NCI-H345 treated with DMSO at 0.1 percent for 48 hours (cell line): ENCODE data around the gene SELP.

Source experiments
- DNase-seq: peaks from one replicate; lab custom pipeline; 2025; ENCODE audit not compliant: unreplicated experiment; lab: John Stamatoyannopoulos, UW

SELP gene

DNA sequence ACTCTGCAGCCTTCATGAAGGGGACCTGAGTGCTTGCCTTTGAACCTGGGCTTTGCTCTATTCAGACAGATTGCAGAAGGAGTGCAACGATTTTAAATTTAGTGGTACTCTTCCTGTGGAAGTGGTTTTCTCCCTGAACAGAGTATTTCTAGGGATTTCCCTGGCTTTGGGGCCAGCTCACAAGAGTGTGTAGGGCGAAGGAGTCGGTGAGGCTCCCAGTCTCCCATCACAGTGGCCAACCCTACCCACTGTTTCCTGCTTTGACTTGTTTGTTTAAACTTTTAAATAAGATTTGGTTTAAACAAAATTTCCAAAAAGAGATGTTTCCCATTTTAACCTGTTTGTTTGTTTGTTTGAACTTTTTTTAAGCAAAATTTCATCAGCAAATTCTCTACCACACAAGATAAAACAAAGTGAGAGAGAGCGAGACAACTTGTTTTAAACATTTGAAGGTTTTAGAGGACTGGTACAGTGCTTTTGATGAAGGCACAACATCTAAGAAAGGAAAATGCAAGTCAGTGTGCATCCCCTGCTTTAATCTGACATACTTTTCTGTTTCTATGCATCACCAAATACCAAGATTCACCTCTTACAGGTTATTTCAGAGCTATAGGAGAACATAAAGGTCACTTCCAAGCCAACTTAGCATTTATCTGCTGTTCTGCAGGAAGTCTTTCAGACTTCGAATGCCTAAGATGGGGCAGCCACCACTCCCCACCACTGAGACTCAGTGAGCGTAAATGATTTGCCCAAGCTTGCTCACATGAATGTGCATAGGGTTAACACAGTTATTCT, 6.6 kb downstream of the SELP start:
- no peak for DNase-seq

DNA sequence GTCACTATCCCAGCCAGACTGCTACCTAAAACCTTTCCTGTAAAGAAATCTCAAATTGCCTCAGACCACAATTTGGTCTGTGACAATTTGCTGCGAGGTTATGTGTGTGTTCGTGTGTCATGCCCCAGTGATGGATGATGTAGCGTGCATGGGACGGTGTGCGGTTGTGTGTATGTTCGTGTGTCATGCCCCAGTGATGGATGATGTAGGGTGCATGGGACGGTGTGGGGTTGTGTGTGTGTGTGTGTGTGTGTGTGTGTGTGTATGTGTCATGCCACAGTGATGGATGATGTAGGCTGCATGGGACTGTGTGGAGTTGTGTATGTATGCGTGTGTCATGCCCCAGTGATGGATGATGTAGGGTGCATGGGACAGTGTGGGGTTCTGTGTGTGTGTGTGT, 9.4 kb downstream of the SELP start:
- no peak for DNase-seq

- no peak for DNase-seq
Measured at GRCh38 chr1:169618367-169618766, 11.6 kb downstream of the SELP start.

- no peak for DNase-seq
Measured at GRCh38 chr1:169615803-169616202, 14.1 kb downstream of the SELP start.

- no peak for DNase-seq
Measured at GRCh38 chr1:169610858-169611257, 19.1 kb downstream of the SELP start.

GRCh38 chr1:169610108-169610507, 19.8 kb downstream of the SELP start:
- DNase-seq = no peak

GRCh38 chr1:169608226-169608625, 21.7 kb downstream of the SELP start:
- no peak for DNase-seq

- DNase-seq = no peak
Measured at GRCh38 chr1:169604781-169605560, 25.0 kb downstream of the SELP start.

DNA sequence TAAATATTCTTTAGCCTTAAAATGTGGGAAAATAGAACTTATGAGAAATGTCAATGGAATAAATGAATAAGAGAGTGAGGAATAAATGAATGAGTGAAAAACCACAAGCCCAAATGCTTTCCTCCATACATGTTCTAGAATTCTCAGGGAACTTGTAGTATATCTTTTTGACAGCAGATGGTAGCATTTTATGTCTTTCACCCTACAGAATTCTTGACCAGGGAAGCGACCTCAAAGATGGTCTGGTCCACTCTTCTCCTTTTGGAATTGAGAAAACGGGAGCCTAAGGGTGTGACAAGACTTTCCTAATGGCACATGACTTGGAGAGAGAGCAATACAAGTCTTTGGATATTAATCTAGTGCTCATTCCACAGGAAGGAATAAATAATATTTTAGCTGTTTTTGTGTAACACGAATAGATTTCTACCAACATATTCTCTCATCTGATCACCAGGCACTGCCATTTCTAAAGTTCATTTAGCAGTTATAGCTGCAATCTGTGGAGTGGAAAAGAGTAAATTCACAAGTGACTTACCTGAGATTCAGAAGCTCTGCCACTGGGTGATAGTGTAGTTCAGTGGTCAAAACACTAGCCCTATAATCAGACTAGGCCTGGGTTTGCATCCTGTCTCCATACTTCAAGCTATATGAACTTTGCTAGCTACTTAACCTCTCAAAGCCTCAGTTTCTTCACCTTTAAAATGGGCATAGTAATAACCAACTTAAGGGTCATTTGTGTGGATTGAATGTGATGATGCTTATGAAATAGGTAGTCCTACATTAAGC, 28.6 kb downstream of the SELP start:
- DNase-seq = no peak

- no peak for DNase-seq
Measured at GRCh38 chr1:169595764-169596711, 33.9 kb downstream of the SELP start.

DNA sequence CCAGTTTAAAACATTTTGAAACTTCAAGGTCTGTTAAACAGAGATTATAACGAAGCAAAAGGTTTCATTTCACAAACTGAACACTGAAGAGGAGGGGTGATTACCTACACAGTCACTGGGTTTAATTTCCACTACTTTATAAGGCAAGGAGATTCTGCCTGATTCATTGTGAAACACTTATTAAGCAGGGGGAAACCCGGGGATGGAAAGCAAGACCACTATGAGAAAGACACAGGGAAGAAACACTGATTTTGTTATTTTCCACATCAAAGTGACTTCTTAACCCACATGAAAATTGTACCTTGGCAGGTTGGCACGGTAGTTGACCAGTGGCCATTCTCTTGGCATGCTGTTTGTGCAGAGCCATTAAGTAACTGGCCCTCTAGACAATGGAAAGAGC, 35.5 kb downstream of the SELP start:
- DNase-seq = no peak

DNA sequence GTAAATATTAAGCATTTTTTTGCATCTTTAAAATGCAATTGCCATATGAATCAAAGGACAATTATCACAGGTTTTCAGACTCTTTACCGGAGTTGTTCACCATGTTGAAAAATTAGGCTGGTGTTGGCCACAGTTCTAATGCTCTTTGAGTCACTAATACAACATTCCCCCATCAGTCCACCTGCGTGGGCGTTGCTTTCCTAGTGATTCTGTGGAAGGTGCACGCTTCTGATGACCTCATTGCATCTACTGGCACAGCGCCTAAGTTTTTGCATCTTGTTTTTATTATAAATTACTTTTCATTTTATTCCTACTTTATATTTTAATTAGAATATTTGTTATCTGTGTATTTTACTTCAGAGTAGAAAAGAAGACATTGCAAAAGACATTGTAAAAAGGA, 39.0 kb downstream of the SELP start:
- no peak for DNase-seq

- no peak for DNase-seq
Measured at GRCh38 chr1:169588785-169589485, 41.0 kb downstream of the SELP start.

DNA sequence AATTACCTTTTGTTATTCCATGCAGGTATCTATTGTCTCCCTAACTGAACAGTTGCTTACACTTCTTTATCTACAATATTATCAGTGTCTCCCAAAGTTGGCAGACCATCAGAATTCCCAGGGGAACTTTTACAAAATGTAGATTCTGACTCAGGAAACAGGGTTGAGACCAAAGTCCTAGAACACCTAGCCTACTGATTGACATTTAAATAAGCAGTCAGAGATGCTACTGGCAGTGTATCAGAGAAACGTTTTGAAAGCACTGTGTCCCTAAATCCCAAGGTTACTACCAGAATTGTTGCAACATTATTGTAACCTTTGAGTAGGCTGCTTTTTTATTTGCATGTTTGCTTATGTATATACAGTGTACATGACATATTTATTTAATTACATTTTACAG, 41.8 kb downstream of the SELP start:
- DNase-seq = no peak

DNA sequence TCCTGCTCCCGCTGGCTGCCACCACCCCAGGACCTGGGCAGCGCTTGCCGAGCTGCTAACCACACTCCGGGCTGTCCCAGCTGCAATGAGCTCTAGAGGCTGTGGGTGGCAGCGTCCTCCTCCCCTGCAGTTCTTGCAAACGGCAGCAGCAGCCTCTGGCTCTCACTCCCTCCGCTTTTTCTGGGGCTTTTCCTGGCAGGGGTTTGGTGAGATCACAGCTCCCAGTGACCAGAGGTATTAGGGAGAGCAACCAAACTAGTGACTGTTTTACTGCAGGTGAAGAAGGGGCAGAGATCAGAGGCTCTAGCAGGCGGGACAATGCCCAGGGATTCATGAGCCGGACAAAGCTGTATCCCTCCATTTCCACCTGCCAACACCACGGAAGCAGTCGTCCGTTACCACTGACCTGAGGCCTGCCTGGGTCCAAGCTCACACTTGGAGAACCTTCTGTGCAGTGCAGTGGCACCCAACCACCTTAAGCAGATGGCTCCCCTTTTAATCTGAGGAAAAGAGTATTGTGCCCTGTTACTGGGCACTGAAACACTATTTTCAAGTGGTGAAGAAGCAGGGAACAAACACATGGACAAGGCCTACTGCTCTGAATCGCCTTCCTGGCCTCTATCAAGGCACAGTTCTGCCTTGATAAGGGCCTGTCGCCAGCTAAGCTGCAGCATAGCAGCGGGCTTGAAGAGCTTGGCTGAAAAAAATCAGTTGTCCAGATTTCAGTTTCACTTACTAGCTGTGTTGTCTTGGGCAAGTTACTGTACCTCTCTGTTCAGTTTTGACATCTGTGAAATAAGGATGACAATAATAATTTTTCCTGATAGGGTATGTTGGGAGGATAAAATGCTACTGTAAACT, 43.3 kb downstream of the SELP start, which contains the start of gene F5:
Gene F5 (minus strand): TSS at position 87 of the 861 bp plus-strand sequence. CDS start 95 bp downstream, outside the sequence.
- peak; percentile 23 for DNase-seq

GRCh38 chr1:169586067-169586394, 43.9 kb downstream of the SELP start:
- no peak for DNase-seq

DNA sequence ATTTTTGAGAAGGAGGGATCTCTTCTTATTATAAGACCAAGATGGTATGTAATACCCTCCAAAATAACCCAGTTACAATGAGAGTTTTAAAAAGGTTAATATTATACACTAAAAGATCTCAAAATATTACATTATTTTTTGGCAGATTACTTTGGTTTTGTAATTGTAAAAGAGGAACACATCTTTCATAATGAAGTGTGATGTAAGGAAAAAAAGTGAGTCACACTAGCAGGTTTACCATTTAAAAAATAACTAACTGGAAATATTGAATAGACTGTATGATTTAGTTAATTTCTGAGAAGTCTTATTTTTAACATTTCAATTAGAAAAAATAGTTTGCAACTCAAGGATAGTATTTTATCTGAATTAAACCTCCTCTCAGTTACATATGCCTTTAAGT, 44.7 kb downstream of the SELP start:
- DNase-seq = no peak

GRCh38 chr1:169584483-169585144, 45.3 kb downstream of the SELP start:
- DNase-seq = no peak
